NCI-H2196 treated with DMSO at 0.1 percent for 48 hours (cell line): ENCODE results near the gene SUPT6H.

Experiments
- DNase-seq: peaks from one replicate; lab custom pipeline; 2025; ENCODE audit not compliant: unreplicated experiment; lab: John Stamatoyannopoulos, UW

Gene SUPT6H

GRCh38 chr17:28661635-28662526 lies at the start of gene SUPT6H, which contains the start of gene SDF2:
SUPT6H (plus strand) TSS chr17:28662205; CDS start chr17:28673402, 11,197 bp downstream.
SDF2 (minus strand) TSS chr17:28661906; CDS start chr17:28661876, 30 bp downstream.
- peak; percentile 70 for DNase-seq

GRCh38 chr17:28612531-28612930 lies 49.5 kb upstream of the SUPT6H start:
- DNase-seq, result no peak

DNA sequence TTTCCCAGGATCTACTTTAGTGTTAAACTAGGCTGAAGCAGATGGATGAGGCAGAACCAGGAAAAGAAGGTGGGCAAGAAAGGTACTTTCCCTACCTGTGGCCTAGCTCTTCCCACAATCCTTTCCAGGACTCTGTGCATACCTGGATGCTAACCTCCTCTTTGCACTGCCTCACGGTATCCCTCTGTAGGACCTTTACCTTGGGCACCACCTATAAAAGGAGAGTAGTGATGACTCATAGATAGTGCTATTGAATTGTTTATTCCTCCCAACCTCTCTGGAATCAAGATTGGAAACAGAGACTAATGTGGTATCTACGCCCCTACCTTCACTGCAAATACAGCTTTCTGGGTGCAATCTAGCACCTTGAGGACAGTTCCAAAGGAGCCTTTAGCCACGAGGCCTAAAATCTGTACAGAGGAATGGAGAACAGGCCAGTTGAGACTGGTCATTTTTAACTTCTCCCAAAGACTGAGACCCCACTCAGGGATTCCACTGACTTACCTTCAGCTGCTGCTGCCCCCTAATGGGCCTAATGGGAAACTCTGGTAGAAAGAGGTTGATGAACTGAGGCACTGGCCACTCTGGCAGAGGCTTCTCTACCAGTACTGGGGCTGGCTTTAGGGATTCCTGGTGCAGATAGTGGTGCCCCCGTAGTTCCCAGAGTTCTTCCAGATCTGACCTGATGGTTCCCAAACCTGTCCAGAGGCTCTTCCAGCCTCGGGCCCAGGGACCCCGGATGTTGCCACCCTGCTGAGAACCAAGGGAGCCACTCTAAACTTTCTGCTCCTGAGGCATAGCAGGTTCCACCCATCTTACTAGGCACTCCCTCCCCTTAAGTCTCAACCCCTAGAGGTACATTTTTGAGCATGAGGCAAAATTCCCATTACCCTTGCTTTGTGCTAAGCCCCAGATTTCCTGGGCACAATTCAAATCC lies 48.8 kb upstream of the SUPT6H start:
- no peak for DNase-seq

- DNase-seq, result no peak
Observed at GRCh38 chr17:28613931-28614381, 48.0 kb upstream of the SUPT6H start, which contains the start of gene RSKR. RSKR (minus strand) TSS chr17:28614185; CDS start chr17:28614161, 24 bp downstream.

GRCh38 chr17:28615260-28615940 lies 46.6 kb upstream of the SUPT6H start:
- DNase-seq, result no peak

GRCh38 chr17:28616281-28616680 lies 45.7 kb upstream of the SUPT6H start:
- no peak for DNase-seq

DNA sequence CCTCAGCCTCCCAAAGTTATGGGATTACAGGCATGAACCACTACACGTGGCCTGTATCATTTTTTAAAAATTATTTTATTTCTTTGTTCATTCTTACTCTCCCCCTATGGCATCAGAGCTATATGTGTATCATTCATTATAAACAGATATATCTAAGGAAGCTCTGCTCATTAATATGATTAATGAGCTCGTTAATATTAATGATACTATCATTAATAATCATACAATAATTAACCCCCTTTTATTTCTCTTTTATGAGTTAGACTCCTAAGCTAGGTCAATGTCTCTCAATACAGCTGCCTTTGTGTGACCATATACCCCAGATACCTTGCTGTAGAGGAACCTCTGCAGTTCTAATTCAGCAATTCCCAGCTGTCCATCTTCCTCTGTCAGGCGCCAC lies 43.5 kb upstream of the SUPT6H start:
- no peak for DNase-seq

GRCh38 chr17:28620010-28620409 lies 42.0 kb upstream of the SUPT6H start:
- DNase-seq, result no peak

- no peak for DNase-seq
Observed at GRCh38 chr17:28622186-28622585, 39.8 kb upstream of the SUPT6H start.

DNA sequence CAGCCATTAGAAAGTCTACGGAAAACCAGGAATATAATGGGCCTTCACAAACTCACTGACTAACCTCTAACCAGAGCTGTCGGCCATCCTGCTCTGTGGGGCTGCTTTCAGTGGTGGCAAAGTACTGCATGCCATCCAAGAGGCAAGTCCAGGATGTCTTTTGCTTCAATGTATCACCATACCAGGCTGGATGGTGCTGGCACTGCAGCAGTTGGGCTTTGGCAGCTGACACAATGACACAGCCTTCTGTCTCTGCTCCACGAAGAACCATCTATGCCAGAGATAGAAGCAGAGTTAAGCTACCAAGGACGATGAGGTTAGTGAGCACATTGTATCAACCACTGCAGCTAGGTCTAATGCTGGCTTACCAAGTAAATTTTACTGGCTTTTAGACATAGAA lies 38.3 kb upstream of the SUPT6H start:
- DNase-seq, result no peak

DNA sequence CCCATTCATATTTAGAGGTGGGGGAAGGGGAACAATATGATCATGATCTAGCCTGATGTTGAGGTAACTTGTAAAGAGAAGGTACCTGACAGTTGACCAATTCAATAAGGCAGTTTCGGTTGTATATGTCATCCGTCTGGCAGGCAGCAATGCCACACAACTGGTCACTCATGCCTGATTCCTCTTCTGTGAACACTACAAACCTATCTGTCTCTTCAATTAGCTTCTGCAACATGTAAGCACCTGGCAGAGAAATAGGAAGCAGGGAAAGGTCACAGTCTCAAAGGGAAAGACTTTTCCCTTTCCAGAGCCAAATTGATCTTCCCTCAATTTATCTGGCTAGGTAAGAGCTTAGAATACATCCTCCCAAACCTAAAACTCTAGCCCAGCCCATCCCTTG lies 37.9 kb upstream of the SUPT6H start:
- DNase-seq, result no peak

DNA sequence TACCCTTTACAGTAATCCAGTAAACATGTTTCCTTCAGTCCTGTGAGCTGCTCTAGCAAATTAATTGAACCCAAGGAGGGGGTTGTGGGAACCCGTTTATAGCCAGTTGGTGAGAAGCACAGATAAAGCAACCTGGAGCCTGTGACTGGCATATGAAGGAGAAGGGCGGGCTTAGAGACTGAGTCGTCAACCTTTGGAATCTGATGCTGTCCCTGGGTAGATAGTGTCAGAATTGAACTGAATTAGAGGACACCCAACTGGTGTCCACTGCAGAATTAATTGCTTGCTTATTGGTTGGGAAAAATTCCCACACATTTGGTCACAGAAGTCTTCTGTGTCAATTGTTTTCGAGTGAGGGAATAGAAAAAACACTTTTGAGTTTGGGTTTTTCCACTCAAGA lies 35.2 kb upstream of the SUPT6H start:
- DNase-seq, result no peak

DNA sequence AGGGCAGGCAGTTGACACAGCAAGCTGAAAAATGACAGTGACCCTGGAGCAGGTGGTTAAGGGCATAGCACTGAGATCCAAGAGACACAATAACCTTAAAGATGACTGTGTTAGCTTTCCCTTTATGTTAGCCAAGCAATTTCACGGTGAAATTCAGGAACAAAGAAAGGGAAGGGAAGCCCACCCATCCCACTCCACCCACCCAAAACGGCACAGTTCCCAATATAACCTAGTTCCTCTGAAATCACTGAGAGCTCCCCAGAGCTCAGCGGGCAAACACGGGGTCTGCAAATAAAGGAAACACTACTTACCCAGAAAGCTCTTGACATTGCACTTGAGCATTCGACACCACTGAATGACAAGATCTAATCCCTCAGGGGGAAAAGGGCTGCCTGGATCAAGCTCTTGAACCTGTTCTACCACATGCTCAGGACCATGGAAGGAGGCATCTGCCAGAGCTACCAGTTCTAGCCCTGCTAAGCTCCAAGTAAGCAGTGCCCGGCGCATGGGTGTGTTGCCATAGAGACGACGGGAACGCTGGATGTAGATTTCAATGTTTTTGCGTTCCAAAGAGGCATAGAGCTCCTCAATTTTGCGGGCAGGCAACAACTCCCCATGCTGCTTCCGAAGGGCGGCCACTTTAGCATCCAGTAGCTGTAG lies 27.7 kb upstream of the SUPT6H start:
- no peak for DNase-seq

DNA sequence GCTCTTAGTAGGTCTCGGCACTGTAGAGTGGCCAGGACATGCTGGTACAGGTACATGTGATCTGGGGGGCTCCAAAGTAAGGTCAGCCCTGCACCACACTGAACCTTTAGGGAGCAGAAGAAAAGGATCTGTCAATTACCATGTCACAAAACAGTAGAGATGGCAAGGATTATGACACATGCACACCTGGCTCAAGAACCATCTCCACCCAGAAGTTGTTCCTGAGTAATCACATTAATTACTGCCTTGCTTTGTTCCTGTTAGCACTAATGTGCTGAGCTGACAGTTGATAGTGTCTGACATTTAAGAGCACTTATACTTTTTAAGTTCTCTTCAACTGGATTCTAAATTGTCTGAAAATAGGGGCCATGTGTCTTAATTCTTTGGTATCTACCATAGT lies 26.5 kb upstream of the SUPT6H start:
- no peak for DNase-seq

DNA sequence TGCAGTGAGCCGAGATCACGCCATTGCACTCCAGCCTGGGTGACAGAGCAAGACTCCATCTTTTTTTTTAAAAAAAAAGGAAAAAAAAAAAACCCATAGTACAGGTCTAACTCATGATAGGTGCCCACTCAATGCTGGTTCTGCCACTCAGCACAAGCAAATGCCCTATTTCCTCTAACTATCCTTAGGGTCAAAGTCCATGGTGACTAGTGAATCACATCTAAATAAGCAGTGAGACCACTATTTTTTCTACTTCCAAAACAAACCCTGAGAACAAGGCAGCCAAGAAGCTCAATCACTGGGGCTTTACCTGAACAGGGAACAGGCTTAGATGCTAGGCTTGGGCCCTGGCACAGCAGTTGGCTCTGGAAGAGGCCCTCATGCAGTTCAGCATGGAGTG lies 20.4 kb upstream of the SUPT6H start:
- DNase-seq, result no peak

GRCh38 chr17:28643983-28644786 lies 17.8 kb upstream of the SUPT6H start:
- no peak for DNase-seq

DNA sequence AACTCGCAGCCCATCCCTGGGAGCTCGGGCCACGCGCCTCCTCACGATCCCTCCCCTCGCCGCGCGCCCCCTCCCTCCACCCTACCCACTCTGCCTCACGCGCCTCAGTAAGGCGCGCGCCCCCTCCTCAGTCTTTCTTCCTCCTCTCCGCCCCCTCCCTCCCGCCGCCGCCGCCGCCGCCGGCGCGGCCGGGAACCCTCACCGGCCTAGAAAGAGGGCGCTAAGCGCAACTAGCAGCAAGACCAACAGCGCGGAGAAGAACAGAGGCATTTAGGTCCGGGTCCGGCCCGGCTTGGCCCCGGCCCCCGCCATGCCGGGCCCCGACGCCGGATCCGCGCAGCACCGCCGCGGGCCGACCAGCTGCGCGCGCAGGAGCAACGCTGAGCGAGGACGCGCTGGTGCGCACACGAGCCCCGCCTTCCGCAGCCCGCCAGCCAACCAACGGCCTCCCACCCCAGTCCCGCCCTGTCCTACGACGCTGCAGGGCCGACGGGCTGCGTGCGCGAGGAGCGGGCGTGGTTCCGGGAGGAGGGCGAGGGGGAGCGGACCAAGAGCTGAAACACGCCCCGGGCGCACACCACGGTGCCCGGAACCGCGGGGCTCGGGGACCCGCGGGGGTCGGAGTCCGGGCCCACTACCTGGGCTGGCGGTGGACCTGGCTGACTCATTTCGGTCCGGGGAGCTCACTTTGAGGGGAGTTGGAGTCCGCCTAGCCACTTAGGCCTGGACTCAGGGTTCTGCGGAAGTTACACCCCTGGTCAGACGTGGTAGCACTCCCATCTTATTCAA lies 17.0 kb upstream of the SUPT6H start, which contains the start of gene BLTP2:
BLTP2 (minus strand) TSS at position 372 of the 789 bp plus-strand sequence; CDS start at position 270, 102 bp downstream.
- peak; percentile 43 for DNase-seq

DNA sequence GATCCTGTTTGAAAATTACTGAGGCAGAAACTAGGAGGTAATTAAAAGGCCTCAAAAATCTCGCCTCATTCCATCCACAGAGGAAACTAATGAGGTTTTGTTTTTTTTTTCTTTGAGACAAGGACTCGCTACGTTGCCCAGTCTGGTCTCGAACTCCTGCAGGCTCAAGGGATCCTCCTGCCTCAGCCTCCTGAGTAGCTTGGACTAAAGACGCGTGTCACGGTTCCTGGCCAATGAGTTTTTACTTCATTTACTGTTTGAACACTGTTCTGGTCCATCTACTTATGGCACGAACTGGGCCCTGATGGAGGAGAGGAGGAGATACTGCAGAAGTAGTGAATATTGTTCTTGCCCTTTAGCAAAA lies 16.4 kb upstream of the SUPT6H start:
- DNase-seq, result no peak
